Naive B cell (primary cell): ENCODE results near the gene C6orf89. TPM values are rescaled to one million over a fixed set of nuclear protein-coding genes. Genes with fewer than 3 reads are reported as not detected.

Experiments used
- ATAC-seq, 2 donors: fragments of 150-1000 bp; cut with Tn5 transposase; 2 replicates each; pipeline ENCODE4 v1.10.0; 2021; ENCODE audit warnings: low read depth in 2 of 2, mild to moderate bottlenecking in 2 of 2, moderate library complexity in 2 of 2
- DNase-seq: peaks from one replicate; pipeline ENCODE4 v3.0.0; 2022
- H3K27ac Mint-ChIP-seq, 6 donors: one replicate each; pipeline ENCODE4 v1.8.0; 2020 to 2022; ENCODE audit warnings: mild to moderate bottlenecking in 6 of 6, mixed read lengths in 6 of 6, moderate library complexity in 5 of 6, inconsistent platforms in 2 of 6
- H3K27me3 Mint-ChIP-seq, 3 donors: one replicate each; pipeline ENCODE4 v1.8.0; 2021 to 2022; ENCODE audit warnings: mixed read lengths in 3 of 3, mild to moderate bottlenecking in 1 of 3
- H3K36me3 Mint-ChIP-seq, 2 donors: one replicate each; pipeline ENCODE4 v1.8.0; 2020 to 2022; ENCODE audit warnings: mixed read lengths in 2 of 2, inconsistent platforms in 1 of 2, mild to moderate bottlenecking in 1 of 2
- H3K4me1 Mint-ChIP-seq, 3 donors: one replicate each; pipeline ENCODE4 v1.8.0; 2020 to 2022; ENCODE audit warnings: mixed read lengths in 3 of 3, inconsistent platforms in 1 of 3, mild to moderate bottlenecking in 1 of 3, moderate library complexity in 1 of 3
- H3K4me3 Mint-ChIP-seq, 8 donors: one replicate each; pipeline ENCODE4 v1.8.0; 2020 to 2022; ENCODE audit warnings: mild to moderate bottlenecking in 8 of 8, mixed read lengths in 8 of 8, moderate library complexity in 8 of 8, inconsistent platforms in 2 of 8
- H3K9me3 Mint-ChIP-seq, 7 donors: one replicate each; pipeline ENCODE4 v1.8.0; 2020 to 2022; ENCODE audit warnings: mixed read lengths in 7 of 7, mild to moderate bottlenecking in 5 of 7, inconsistent platforms in 2 of 7, moderate library complexity in 1 of 7
- polyA plus RNA-seq, 6 donors: library from polyadenylated mRNA; unstranded; fragments of 300-500 nt; fragmentation: Illumina TruSeq; gene quantifications; one replicate each; pipeline ENCODE4 v1.2.3, GENCODE V29; 2021; ENCODE audit warnings: low read depth in 6 of 6

Gene C6orf89
- polyA plus RNA-seq, 6 donors from 2014 or later = 24.1 to 37.5 (median 34.4) TPM

- no peak overlapping the region for H3K4me3 Mint-ChIP-seq
- peaks cover 9 to 34% (median 19%) of the 10 kb centered on the region in 3 donors for H3K27me3 Mint-ChIP-seq
- no peak overlapping the region for H3K27ac Mint-ChIP-seq
- ATAC-seq (no peak), DNase-seq (no peak)
- peaks cover 0 to 3% (median 2%) of the 10 kb centered on the region in 7 donors for H3K9me3 Mint-ChIP-seq
- peaks cover 7 to 23% (median 18%) of the 10 kb centered on the region in 3 donors for H3K4me1 Mint-ChIP-seq
- H3K36me3 Mint-ChIP-seq = peaks cover 0 to 3% of the 10 kb centered on the region in 2 donors
These were observed 40.5 kb upstream of the C6orf89 start for GRCh38 chr6:36845233-36845632.

GRCh38 chr6:36847152-36847551 is 38.6 kb upstream of the C6orf89 start:
- Mint-ChIP-seq H3K27ac (no peak overlapping the region), H3K4me1 (peaks cover 0 to 14% (median 13%) of the 10 kb centered on the region in 3 donors), H3K4me3 (no peak overlapping the region), H3K9me3 (peaks cover 0 to 12% (median 8%) of the 10 kb centered on the region in 7 donors), H3K27me3 (peaks cover 3 to 27% (median 8%) of the 10 kb centered on the region in 3 donors), H3K36me3 (peaks cover 0 to 8% of the 10 kb centered on the region in 2 donors)
- DNase-seq (no peak), ATAC-seq (no peak)

- peaks cover 0 to 14% (median 13%) of the 10 kb centered on the region in 3 donors for H3K4me1 Mint-ChIP-seq
- H3K27me3 Mint-ChIP-seq = peaks cover 3 to 27% (median 8%) of the 10 kb centered on the region in 3 donors
- no peak for ATAC-seq
- H3K4me3 Mint-ChIP-seq = no peak overlapping the region
- peak overlapping the region in 1 of 6 donors; percentile 10 for H3K27ac Mint-ChIP-seq
- peaks cover 0 to 12% (median 8%) of the 10 kb centered on the region in 7 donors for H3K9me3 Mint-ChIP-seq
- DNase-seq = no peak
- peaks cover 0 to 8% of the 10 kb centered on the region in 2 donors for H3K36me3 Mint-ChIP-seq
These were observed 37.8 kb upstream of the C6orf89 start for GRCh38 chr6:36847991-36848390.

GRCh38 chr6:36848658-36849441 is 36.9 kb upstream of the C6orf89 start:
- Mint-ChIP-seq H3K27ac (peak overlapping the region in 2 of 6 donors; percentile 41 to 84), H3K4me1 (peaks cover 0 to 13% (median 10%) of the 10 kb centered on the region in 3 donors), H3K27me3 (peaks cover 3 to 21% (median 8%) of the 10 kb centered on the region in 3 donors), H3K36me3 (peaks cover 0 to 13% of the 10 kb centered on the region in 2 donors), H3K4me3 (peak overlapping the region in 5 of 8 donors; percentile 36 to 83 (median 74)), H3K9me3 (peaks cover 0 to 12% (median 8%) of the 10 kb centered on the region in 7 donors)
- DNase-seq (no peak), ATAC-seq (peak; percentile 27 to 47)

- Mint-ChIP-seq H3K4me3 (peak overlapping the region in 1 of 8 donors; percentile 1), H3K36me3 (peaks cover 0 to 20% of the 10 kb centered on the region in 2 donors), H3K4me1 (peaks cover 0 to 13% (median 10%) of the 10 kb centered on the region in 3 donors), H3K9me3 (peaks cover 0 to 12% (median 8%) of the 10 kb centered on the region in 7 donors), H3K27ac (no peak overlapping the region), H3K27me3 (peaks cover 2 to 18% (median 3%) of the 10 kb centered on the region in 3 donors)
- ATAC-seq = no peak
- no peak for DNase-seq
These were observed 35.7 kb upstream of the C6orf89 start for GRCh38 chr6:36850021-36850420.

GRCh38 chr6:36851149-36851614 is 34.6 kb upstream of the C6orf89 start:
- H3K9me3 Mint-ChIP-seq = peaks cover 0 to 12% (median 8%) of the 10 kb centered on the region in 7 donors
- peaks cover 0 to 13% (median 10%) of the 10 kb centered on the region in 3 donors for H3K4me1 Mint-ChIP-seq
- H3K27ac Mint-ChIP-seq = peak overlapping the region in 1 of 6 donors; percentile 35
- ATAC-seq (no peak), DNase-seq (peak; percentile 42)
- H3K4me3 Mint-ChIP-seq = no peak overlapping the region
- H3K36me3 Mint-ChIP-seq = peaks cover 6 to 22% of the 10 kb centered on the region in 2 donors
- peaks cover 0 to 8% (median 3%) of the 10 kb centered on the region in 3 donors for H3K27me3 Mint-ChIP-seq

GRCh38 chr6:36851626-36852025 is 34.1 kb upstream of the C6orf89 start:
- Mint-ChIP-seq H3K4me3 (no peak overlapping the region), H3K4me1 (peaks cover 0 to 13% (median 10%) of the 10 kb centered on the region in 3 donors), H3K36me3 (peaks cover 10 to 26% of the 10 kb centered on the region in 2 donors), H3K27ac (no peak overlapping the region), H3K27me3 (peaks cover 0 to 8% (median 3%) of the 10 kb centered on the region in 3 donors), H3K9me3 (peaks cover 0 to 12% (median 8%) of the 10 kb centered on the region in 7 donors)
- ATAC-seq (no peak), DNase-seq (no peak)

GRCh38 chr6:36852481-36853147 is 33.1 kb upstream of the C6orf89 start:
- H3K36me3 Mint-ChIP-seq = peaks cover 12 to 30% of the 10 kb centered on the region in 2 donors
- peak overlapping the region in 1 of 8 donors; percentile 64 for H3K4me3 Mint-ChIP-seq
- peaks cover 0 to 13% (median 10%) of the 10 kb centered on the region in 3 donors for H3K4me1 Mint-ChIP-seq
- peak overlapping the region in 1 of 6 donors; percentile 10 for H3K27ac Mint-ChIP-seq
- H3K9me3 Mint-ChIP-seq = peaks cover 0 to 12% (median 8%) of the 10 kb centered on the region in 7 donors
- no peak for ATAC-seq
- no peak for DNase-seq
- peaks cover 0 to 8% (median 3%) of the 10 kb centered on the region in 3 donors for H3K27me3 Mint-ChIP-seq

GRCh38 chr6:36853325-36853724 is 32.4 kb upstream of the C6orf89 start:
- Mint-ChIP-seq H3K27ac (no peak overlapping the region), H3K4me3 (peak overlapping the region in 1 of 8 donors; percentile 64), H3K4me1 (peaks cover 0 to 13% (median 10%) of the 10 kb centered on the region in 3 donors), H3K9me3 (peaks cover 0 to 12% (median 8%) of the 10 kb centered on the region in 7 donors), H3K36me3 (peaks cover 12 to 30% of the 10 kb centered on the region in 2 donors), H3K27me3 (peaks cover 0 to 8% (median 3%) of the 10 kb centered on the region in 3 donors)
- DNase-seq (no peak), ATAC-seq (no peak)

GRCh38 chr6:36855750-36856149 is 30.0 kb upstream of the C6orf89 start:
- H3K36me3 Mint-ChIP-seq = peaks cover 12 to 26% of the 10 kb centered on the region in 2 donors
- DNase-seq (no peak), ATAC-seq (no peak)
- peaks cover 0 to 3% (median 0%) of the 10 kb centered on the region in 3 donors for H3K27me3 Mint-ChIP-seq
- H3K4me1 Mint-ChIP-seq = peaks cover 0 to 4% (median 4%) of the 10 kb centered on the region in 3 donors
- H3K9me3 Mint-ChIP-seq = peaks cover 0 to 6% (median 4%) of the 10 kb centered on the region in 7 donors
- H3K27ac Mint-ChIP-seq = peak overlapping the region in 1 of 6 donors; percentile 39
- no peak overlapping the region for H3K4me3 Mint-ChIP-seq

GRCh38 chr6:36856277-36856676 is 29.5 kb upstream of the C6orf89 start:
- H3K4me1 Mint-ChIP-seq = peaks cover 0 to 4% (median 4%) of the 10 kb centered on the region in 3 donors
- no peak overlapping the region for H3K4me3 Mint-ChIP-seq
- peaks cover 12 to 22% of the 10 kb centered on the region in 2 donors for H3K36me3 Mint-ChIP-seq
- ATAC-seq (no peak), DNase-seq (no peak)
- H3K9me3 Mint-ChIP-seq = peaks cover 0 to under 1% (median 0%) of the 10 kb centered on the region in 7 donors
- H3K27ac Mint-ChIP-seq = peak overlapping the region in 1 of 6 donors; percentile 61
- no peaks in the 10 kb centered on the region for H3K27me3 Mint-ChIP-seq

GRCh38 chr6:36857325-36857724 is 28.4 kb upstream of the C6orf89 start:
- H3K36me3 Mint-ChIP-seq = peaks cover 12 to 22% of the 10 kb centered on the region in 2 donors
- H3K4me3 Mint-ChIP-seq = no peak overlapping the region
- ATAC-seq = no peak
- H3K27me3 Mint-ChIP-seq = no peaks in the 10 kb centered on the region
- DNase-seq = no peak
- H3K4me1 Mint-ChIP-seq = peaks cover 0 to 4% (median 4%) of the 10 kb centered on the region in 3 donors
- no peak overlapping the region for H3K27ac Mint-ChIP-seq
- no peaks in the 10 kb centered on the region for H3K9me3 Mint-ChIP-seq

GRCh38 chr6:36858407-36858981 is 27.3 kb upstream of the C6orf89 start:
- no peaks in the 10 kb centered on the region for H3K9me3 Mint-ChIP-seq
- H3K4me1 Mint-ChIP-seq = peaks cover 4 to 9% (median 5%) of the 10 kb centered on the region in 3 donors
- H3K4me3 Mint-ChIP-seq = no peak overlapping the region
- DNase-seq (no peak), ATAC-seq (no peak)
- H3K27me3 Mint-ChIP-seq = no peaks in the 10 kb centered on the region
- peaks cover 19 to 27% of the 10 kb centered on the region in 2 donors for H3K36me3 Mint-ChIP-seq
- no peak overlapping the region for H3K27ac Mint-ChIP-seq
